Erythroblast (primary cell): ENCODE measurements around the gene NCBP2L.
A peak's percentile ranks its signal among the peaks of the same experiment; 100 is the strongest.

Source experiments
- DNase-seq, 2 experiments: peaks; one replicate each; lab custom pipeline; 2025; lab: John Stamatoyannopoulos, UW
- GATA1 ChIP-seq: IDR thresholded peaks from 2 replicates; pipeline ENCODE4 v1.6.1; 2011; ENCODE audit warnings: low read depth, mild to moderate bottlenecking, control low read depth, low read length, moderate library complexity
- POLR2A ChIP-seq: IDR thresholded peaks from 2 replicates; pipeline ENCODE4 v1.6.1; 2011; ENCODE audit warnings: mild to moderate bottlenecking, low read length

Gene NCBP2L

GRCh38 chrX:107777536-107777832, at the start of gene NCBP2L:
NCBP2L (plus strand) TSS chrX:107777733; CDS start chrX:107794221, 16,488 bp downstream.
- TF ChIP-seq GATA1 (no peak), POLR2A (no peak)
- no peak for DNase-seq

GRCh38 chrX:107728371-107729099, 49.0 kb upstream of the NCBP2L start:
- TF ChIP-seq GATA1 (no peak), POLR2A (no peak)
- DNase-seq, result peak; percentile 18 to 35

- no peak for DNase-seq
- TF ChIP-seq POLR2A, result no peak
Observed at GRCh38 chrX:107729558-107730297, 47.8 kb upstream of the NCBP2L start.

- TF ChIP-seq POLR2A (no peak), GATA1 (no peak)
- DNase-seq, result no peak
Observed at GRCh38 chrX:107730298-107730655, 47.3 kb upstream of the NCBP2L start.

- no peak for TF ChIP-seq POLR2A
- TF ChIP-seq GATA1, result no peak
Observed at GRCh38 chrX:107730991-107731766, 46.4 kb upstream of the NCBP2L start.

GRCh38 chrX:107731831-107732502, 45.6 kb upstream of the NCBP2L start:
- DNase-seq, result peak; percentile 52 to 80
- no peak for TF ChIP-seq POLR2A
- TF ChIP-seq GATA1, result no peak

More at GRCh38 chrX:107730991-107731766, 46.4 kb upstream of the NCBP2L start:
- DNase-seq, result peak; percentile 19 to 23

- DNase-seq, result no peak
- TF ChIP-seq POLR2A (no peak), GATA1 (no peak)
Observed at GRCh38 chrX:107733686-107734085, 43.8 kb upstream of the NCBP2L start.

- no peak for DNase-seq
- TF ChIP-seq POLR2A (no peak), GATA1 (no peak)
Observed at GRCh38 chrX:107734646-107735045, 42.9 kb upstream of the NCBP2L start.

- TF ChIP-seq POLR2A (no peak), GATA1 (no peak)
- DNase-seq, result no peak
Observed at GRCh38 chrX:107736781-107737531, 40.6 kb upstream of the NCBP2L start.

GRCh38 chrX:107738272-107738671, 39.3 kb upstream of the NCBP2L start:
- TF ChIP-seq GATA1 (no peak), POLR2A (no peak)
- DNase-seq, result no peak

GRCh38 chrX:107738768-107739167, 38.8 kb upstream of the NCBP2L start:
- TF ChIP-seq POLR2A, result no peak
- TF ChIP-seq GATA1, result no peak
- no peak for DNase-seq

GRCh38 chrX:107739541-107739940, 38.0 kb upstream of the NCBP2L start:
- TF ChIP-seq POLR2A (no peak), GATA1 (no peak)
- no peak for DNase-seq

- TF ChIP-seq GATA1, result no peak
- no peak for TF ChIP-seq POLR2A
- DNase-seq, result no peak
Observed at GRCh38 chrX:107741404-107741790, 36.1 kb upstream of the NCBP2L start.
